HTR-8/SVneo (cell line): Measurements from ENCODE around the gene HAX1.
"Not testable (repeated sequence)": the region's sequence is repeated elsewhere in the genome, so short reads cannot be mapped to it uniquely, and the experiment has no call there.

Source experiments
- DNase-seq: peaks from one replicate; pipeline ENCODE4 v3.0.0; 2011; ENCODE audit warnings: low spot score, mixed read lengths; ENCODE audit not compliant: insufficient read length
- FAIRE-seq: peaks from 2 replicates; lab custom pipeline; 2011; peaks lifted over from hg19 to GRCh38; lab: Jason Lieb, UNC

HAX1 gene

DNA sequence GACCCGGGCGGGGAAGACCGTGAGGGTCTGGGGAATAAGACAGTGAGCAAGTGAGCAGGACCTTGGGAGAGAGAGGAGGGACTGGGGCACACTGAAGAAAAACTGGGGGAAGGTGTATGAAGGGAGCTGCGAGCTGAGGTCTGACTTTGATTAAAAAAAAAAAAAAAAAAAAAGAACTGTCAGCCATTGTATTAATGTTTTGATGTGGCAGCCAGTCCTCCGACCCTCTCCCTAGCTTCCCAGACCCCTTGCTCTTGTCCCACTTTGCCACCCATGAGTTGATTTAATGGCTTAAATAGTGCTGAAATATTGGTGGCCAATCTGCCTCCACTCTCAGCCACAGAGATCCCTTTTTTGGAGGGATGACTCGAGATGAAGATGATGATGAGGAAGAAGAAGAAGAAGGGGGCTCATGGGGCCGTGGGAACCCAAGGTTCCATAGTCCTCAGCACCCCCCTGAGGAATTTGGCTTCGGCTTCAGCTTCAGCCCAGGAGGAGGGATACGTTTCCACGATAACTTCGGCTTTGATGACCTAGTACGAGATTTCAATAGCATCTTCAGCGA lies 652 bp downstream of the HAX1 start:
- no peak for FAIRE-seq
- no peak for DNase-seq

DNA sequence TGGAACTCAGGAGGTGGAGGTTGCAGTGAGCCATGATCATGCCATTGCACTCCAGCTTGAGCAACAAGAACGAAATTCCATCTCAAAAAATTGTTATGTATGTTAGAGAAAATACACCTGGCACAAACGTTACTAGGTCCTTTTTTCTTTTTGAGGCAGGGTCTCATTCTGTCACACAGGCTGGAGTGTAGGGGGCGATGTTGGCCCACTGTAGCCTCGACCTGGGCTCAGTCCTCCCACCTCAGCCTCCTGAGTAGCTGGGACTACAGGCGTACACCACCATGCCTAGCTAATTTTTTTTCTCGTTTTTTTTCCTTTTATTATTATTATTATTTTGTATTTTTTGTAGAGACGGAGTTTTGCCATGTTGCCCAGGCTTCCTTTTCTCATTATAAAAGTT lies 4.4 kb downstream of the HAX1 start:
- DNase-seq (no peak), FAIRE-seq (no peak)

DNA sequence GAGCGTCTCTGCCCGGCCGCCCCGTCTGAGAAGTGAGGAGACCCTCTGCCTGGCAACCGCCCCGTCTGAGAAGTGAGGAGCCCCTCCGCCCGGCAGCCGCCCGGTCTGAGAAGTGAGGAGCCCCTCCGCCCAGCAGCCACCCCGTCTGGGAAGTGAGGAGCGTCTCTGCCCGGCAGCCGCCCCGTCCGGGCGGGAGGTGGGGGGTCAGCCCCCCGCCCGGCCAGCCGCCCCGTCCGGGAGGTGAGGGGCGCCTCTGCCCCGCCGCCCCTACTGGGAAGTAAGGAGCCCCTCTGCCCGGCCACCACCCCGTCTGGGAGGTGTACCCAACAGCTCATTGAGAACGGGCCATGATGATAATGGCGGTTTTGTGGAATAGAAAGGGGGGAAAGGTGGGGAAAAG lies 15.2 kb downstream of the HAX1 start:
- DNase-seq, FAIRE-seq: not testable (repeated sequence)

DNA sequence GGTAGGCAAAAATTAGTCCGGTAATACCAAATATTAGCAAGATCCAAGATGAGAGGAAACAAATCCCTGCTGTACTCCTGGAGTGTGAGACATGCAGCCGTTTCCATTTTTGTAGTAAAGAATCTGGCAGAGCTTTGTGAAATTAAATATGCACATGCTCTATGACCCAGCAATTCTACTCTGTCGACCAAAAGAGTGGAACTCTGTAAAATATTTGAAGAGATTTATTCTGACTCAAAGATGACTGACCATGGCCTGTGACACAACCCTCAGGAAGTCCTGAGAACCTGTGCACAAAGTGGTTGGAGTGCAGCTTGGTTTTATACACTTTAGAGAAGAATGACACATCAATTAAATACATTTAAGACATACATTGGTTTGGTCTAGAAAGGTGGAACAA lies 16.2 kb downstream of the HAX1 start:
- no peak for FAIRE-seq
- DNase-seq = no peak

DNA sequence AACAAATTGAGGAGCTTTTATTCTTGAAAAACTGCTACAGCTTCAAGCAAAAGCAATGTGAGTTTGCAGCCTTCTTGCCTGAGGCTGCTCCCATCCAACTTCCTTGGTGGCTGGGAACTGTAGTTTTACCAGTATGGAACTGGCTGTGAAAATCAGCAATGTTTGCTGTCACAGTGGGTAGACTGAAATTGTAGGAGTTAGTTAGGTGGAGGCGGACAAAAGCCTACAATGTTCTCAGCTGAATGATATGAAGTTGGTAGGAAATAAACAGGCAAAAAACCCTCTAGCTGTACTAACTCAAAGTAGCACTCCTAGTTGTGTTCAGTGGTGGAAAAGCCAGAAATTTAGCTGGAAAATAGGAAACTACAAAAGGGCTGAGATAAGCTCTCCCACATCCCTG lies 18.5 kb downstream of the HAX1 start:
- DNase-seq (no peak), FAIRE-seq (no peak)

DNA sequence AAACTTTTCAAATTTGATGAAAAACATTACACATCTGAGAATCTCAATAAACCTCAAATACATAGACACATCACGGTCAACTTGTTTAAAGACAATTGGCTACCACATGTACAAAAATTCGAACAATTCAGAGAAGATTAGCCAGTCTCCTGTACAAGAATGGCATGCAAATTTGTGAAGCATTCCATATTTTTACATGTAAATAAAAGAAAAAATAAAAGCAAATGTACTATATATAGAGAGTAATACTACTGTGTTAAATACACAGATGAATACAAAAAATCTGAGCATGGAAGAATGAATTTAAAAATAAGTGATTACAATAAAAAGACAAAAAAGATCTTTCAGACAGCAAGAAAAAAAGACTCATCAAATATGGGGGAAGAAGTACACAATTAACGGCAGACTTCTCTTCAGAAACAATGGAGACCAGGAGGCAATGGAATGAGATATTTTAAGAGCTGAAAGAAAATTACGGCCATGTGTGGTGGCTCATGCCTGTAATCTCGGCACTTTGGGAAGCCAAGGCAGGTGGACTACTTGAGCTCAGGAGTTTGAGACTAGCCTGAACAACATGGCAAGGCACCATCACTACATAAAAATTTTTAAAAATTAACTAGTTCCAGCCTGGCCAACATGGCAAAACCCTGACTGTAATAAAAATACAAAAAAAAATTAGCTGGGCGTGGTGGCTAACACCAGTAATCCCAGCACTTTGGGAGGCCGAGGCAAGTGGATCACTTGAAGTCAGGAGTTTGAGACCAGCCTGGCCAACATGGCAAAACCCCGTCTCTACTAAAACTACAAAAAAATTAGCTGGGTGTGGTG lies 23.2 kb downstream of the HAX1 start:
- no peak for DNase-seq
- FAIRE-seq = no peak

DNA sequence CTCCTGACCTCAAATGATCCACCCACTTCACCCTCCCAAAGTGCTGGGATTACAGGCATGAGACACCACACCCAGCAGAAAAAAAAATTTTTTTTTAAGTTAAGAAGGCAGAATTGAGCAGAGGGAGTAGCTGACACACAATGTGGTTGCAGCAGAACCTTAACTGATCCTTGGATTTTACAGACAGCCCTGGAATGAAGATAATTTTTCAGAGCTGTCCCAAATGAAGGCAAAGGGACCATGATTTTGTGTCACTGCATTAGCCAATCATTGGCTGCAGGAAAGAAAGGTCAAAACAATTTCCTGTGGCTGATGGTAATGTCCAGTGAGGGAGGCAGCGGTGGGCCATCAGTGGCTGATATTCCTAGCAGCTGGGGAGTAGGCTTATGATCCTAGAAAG lies 29.2 kb downstream of the HAX1 start:
- FAIRE-seq = no peak
- DNase-seq = no peak

DNA sequence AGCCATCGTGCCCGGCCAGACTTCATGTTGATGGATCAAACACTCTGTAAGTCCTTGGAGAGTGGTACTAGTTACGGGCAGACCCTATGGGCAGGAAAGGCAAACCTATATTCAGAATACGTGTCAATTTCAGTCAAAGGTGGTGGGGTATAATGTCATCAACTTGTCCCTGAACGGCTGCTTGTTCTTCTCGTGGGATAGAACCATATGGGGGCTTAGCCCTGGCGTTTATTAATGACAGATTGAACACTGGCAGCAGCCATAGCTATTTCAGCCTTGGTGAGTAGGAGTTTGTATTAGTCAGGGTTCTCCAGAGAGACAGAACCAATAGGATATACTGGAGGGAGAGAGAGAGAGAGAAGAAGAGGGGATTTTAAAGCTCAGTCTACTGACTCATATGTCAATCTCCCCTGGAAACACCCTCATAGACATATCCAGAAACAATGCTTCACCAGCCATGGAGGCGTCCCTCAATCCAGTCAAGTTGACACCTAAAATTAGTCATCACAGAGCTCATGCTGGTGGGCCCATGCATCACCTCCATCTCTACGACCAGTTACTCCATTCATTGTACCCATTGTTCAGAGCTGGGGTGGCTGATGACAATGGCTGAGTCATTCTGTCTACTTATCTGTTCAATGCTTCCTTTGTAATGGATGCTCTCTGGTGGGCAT lies 32.4 kb downstream of the HAX1 start:
- DNase-seq (no peak), FAIRE-seq (no peak)

DNA sequence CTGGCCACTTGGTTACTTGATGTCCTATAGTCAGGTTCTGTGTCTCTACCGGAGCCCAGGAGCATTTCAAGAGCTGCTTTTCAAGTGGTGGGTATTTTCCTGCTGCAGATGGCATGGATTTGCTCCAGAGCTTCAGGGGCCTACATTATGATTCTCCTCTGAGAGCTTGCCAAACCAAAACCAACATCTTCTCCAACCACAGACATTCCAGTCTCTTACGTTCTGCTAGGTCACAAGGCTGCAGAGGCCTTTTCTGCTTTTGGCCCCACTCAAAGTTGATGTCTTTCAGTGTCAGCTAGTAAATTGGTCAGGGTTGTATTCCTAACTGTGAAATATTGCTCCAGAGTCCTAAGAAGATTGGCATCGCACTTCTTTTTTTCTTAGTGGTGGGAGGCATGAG lies 33.7 kb downstream of the HAX1 start:
- FAIRE-seq = no peak
- no peak for DNase-seq

DNA sequence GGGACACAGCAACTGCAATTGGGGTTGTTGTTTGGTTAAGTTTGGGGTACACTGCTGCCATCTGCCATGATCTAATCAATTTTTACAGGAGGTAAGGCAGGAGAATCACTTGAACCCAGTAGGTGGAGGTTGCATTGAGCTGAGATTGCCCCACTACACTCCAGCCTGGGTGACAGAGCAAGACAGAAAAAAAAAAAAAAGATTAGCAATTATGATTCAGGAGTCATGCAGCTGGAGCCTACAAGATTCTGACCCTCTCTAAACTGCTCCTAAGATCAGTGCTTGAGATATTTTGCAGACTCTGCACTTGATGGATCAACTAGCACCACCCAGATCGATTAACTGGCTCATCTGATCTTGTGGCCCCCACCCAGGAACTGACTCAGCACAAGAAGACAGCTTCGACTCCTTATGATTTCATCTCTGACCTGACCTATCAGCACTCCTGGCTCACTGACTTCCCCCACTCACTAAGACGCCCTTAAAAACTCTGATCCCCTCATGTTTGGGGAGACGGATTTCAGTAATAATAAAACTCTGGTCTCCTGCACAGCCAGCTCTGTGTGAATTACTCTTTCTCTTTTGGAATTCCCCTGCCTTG lies 35.3 kb downstream of the HAX1 start:
- DNase-seq, FAIRE-seq: not testable (repeated sequence)

DNA sequence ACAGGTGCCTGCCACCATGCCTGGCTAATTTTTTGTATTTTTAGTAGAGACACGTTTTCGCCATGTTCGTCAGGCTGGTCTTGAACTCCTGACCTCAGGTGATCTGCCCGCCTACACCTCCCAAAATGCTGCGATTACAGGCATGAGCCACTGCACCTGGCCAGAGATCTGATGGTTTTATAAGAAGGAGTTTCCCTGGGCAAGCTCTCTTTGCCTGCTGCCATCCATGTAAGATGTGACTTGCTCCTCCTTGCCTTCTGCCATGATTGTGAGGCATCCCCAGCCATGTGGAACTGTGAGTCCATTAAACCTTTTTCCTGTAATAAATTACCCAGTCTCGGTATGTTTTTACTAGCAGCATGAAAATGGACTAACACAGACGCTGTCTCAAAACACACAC lies 36.7 kb downstream of the HAX1 start:
- FAIRE-seq, DNase-seq: not testable (repeated sequence)

DNA sequence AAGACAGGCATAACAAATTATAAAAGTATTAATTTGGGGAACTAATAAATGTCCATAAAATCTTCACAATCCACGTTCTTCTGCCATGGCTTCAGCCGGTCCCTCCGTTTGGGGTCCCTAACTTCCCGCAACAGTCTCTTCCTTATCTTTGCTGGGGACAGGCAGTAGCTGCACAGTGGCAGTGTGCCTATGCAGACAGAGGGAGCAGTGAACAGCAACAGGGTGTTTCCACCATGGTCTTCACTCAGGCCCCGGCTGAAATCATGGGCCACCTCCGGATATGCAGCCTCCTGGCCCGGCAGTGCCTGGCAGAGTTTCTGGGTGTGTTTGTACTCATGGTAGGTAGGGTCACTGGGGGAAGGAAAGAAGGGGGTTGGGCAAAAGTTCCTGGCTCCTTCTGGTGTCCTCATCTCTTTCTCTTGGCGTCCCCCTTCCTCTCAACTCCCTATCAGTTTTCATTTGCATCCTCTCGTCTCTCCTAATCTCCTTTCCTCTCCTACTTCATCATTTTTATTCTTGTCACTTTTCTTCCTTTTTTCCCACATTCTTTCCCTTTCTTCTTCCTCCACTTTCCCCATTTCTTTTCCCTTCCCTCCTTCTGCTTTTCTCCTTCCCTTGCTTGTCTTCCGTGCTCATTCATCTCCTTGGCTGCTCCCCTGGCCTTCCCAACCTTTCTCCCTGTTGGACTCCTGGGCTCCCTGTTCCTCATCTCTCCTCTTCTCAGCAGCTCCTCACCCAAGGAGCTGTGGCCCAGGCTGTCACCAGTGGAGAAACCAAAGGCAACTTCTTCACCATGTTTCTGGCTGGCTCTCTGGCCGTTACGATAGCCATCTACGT lies 40.0 kb downstream of the HAX1 start:
- not testable (repeated sequence) for DNase-seq, FAIRE-seq

DNA sequence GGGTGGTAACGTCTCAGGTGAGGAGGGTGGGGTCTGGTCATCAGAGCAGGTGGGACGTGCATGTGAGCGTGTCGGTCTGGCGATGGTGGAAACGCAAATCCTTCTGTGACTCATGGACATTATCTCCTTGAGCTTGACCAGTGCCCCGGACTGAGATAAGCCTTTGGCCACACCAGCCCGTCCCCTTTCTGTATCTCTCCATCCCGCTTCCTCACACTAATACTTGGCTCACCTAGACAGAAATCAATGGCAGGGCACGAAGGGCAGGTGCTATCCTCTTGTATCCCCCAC lies 40.6 kb downstream of the HAX1 start:
- no peak for DNase-seq
- FAIRE-seq = no peak

DNA sequence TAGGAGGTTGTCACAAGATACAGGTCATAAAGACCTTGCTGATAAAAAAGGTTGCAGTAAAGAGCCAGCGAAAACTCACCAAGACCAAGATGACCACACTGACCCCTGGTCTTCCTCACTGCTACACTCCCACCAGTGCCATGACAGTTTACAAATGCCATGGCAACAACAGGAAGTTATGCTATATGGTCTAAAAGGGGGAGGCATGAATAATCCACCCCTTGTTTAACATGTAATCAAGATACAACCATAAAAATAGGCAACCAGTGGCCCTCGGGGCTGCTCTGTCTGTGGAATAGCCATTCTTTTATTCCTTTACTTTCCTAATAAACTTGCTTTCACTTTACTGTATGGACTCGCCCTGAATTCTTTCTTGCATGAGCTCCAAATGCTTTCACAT lies 41.8 kb downstream of the HAX1 start:
- DNase-seq, FAIRE-seq: not testable (repeated sequence)

DNA sequence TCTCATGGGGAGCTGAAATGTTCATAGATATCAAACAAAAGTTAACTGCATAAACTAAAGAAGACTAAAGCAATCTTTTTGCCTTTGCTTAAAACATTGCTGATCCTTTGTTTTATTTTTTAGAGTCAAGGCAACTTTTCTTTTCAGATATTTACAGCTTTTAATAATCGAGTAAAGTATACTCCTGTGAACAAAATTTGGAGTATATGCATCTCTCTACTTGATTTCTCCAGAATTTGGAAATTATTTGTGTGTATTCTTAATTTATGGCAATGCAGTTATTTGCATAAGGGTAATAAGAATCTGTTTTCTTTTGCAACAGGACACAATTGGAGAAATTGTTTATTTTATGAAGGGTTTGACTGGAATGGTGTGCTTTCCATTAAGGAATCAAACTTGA lies 44.3 kb downstream of the HAX1 start:
- DNase-seq (no peak), FAIRE-seq (no peak)

DNA sequence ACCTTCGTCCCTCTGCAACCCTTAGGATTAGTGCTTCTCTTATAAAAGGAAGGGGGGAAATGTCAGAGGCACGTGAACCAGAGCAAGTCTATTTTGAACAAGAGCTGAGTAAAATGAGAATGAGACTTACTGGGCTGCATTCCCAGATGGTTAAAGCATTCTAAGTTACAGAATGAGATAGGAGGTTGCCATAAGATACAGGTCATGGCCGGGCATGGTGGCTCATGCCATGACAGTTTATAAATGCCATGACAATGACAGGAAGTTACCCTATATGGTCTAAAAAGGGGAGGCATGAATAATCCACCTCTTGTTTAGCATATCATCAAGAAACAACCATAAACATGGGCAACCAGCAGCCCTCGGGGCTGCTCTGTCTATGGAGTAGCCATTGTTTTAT lies 46.0 kb downstream of the HAX1 start:
- DNase-seq = no peak
- FAIRE-seq = no peak

DNA sequence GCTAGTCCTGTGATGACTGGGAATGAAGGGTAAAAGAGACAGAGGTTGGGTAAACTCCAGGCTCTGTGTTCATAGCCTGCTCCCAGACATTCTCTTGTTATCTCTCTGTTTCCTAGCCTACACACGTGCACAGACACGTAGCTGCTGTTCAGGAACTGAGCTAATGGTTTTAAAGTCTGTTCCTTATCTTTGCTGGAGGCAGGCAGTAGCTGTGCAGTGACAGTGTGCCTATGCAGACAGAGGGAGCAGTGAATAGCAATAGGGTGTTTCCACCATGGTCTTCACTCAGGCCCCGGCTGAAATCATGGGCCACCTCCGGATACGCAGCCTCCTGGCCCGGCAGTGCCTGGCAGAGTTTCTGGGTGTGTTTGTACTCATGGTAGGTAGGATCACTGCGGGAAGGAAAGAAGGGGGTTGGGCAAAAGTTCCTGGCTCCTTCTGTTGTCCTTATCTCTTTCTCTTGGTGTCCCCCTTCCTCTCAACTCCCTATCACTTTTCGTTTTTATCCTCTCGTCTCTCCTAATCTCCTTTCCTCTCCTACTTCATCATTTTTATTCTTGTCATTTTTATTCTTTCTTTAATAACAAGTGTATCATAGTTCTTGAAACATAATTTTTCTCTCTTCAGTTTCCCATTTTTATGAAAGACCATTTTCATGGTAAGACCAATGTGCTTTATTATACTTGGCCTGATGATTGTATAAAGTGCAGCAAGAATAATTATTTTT lies 48.6 kb downstream of the HAX1 start, which contains the start of gene AQP10:
Gene AQP10 (plus strand): TSS at position 212 of the 727 bp plus-strand sequence. CDS start 63 bp downstream, at position 275.
- FAIRE-seq = no peak
- no peak for DNase-seq

DNA sequence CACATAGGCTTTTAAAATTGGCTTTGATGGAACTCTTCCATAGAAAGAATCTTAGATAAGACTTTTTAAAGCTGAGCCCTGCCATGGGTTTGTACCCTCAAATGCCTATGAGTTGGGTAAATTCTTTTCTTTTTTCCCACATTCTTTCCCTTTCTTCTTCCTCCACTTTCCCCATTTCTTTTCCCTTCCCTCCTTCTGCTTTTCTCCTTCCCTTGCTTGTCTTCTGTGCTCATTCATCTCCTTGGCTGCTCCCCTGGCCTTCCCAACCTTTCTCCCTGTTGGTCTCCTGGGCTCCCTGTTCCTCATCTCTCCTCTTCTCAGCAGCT lies 49.1 kb downstream of the HAX1 start:
- FAIRE-seq, DNase-seq: not testable (repeated sequence)

DNA sequence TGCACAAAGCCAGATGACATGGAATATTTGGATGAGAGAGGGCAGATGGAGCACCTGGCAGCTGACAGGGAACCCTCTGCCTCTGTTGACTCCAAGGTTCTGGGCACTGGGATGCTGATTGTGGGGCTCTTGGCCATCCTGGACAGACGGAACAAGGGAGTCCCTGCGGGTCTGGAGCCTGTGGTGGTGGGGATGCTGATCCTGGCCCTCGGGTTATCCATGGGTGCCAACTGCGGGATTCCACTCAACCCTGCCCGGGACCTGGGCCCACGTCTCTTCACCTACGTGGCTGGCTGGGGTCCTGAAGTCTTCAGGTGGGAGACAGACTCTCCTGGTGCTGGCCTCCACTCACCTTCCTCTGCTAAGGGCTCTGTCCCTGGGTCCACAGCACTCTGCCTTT lies 51.1 kb downstream of the HAX1 start:
- no peak for DNase-seq
- no peak for FAIRE-seq

DNA sequence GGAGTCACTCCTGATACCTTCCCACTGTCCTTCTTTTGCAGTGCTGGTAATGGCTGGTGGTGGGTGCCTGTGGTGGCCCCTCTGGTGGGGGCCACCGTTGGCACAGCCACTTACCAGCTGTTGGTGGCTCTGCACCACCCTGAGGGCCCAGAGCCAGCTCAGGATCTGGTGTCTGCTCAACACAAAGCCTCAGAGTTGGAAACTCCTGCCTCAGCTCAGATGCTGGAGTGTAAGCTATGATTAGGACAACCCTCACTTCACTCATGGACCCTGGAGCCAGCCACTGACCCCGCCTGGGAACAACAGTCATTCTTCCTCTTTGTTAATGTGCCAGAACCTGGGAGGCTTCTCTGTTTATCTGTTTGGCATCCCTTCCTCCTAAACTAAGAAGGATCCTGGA lies 51.8 kb downstream of the HAX1 start:
- no peak for DNase-seq
- FAIRE-seq = no peak
